ENCODE results near the gene MLLT10. TPM values are rescaled to one million over a fixed set of nuclear protein-coding genes. Genes with fewer than 3 reads are reported as not detected.

Gene MLLT10
- total RNA-seq, 1 donor: 50.5 TPM

GRCh38 chr10:21637795-21638194 is 103.8 kb downstream of the MLLT10 start:
- no peak overlapping the region for H3K4me3 ChIP-seq (ENCODE audit: low read depth, low read length)
- DNase-seq (ENCODE audit: low read depth): no peak
- TF ChIP-seq, protein P1, sequence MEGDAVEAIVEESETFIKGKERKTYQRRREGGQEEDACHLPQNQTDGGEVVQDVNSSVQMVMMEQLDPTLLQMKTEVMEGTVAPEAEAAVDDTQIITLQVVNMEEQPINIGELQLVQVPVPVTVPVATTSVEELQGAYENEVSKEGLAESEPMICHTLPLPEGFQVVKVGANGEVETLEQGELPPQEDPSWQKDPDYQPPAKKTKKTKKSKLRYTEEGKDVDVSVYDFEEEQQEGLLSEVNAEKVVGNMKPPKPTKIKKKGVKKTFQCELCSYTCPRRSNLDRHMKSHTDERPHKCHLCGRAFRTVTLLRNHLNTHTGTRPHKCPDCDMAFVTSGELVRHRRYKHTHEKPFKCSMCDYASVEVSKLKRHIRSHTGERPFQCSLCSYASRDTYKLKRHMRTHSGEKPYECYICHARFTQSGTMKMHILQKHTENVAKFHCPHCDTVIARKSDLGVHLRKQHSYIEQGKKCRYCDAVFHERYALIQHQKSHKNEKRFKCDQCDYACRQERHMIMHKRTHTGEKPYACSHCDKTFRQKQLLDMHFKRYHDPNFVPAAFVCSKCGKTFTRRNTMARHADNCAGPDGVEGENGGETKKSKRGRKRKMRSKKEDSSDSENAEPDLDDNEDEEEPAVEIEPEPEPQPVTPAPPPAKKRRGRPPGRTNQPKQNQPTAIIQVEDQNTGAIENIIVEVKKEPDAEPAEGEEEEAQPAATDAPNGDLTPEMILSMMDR (IDR thresholded peaks at IDR 0.05; ENCODE audit: insufficient read depth, low read depth, low read length): no peak

DNA sequence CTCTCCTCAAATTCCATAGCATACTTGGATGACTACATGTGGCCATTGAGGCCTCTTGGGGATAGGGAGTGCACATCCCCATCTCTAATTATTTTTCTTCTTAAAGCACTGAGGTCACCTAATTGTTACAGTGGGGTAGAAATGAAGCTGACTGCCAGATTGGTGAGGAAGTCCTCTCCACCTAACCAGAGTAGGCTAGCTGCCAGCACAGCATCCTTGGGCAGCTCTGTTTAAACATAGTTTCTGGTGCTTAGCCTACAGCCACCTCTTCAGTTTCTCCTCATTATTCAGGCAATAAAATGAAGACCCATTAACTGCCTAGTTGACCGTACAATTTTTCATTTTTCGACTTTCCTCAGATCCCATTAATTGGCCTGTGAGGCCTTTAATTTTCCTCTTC is 104.6 kb downstream of the MLLT10 start:
- DNase-seq (ENCODE audit: low read depth): no peak
- TF ChIP-seq, protein P1 (IDR thresholded peaks at IDR 0.05; ENCODE audit: insufficient read depth, low read depth, low read length): no peak
- H3K4me3 ChIP-seq (ENCODE audit: low read depth, low read length): no peak overlapping the region

- no peak for DNase-seq (ENCODE audit: low read depth)
- TF ChIP-seq, protein P1 (IDR thresholded peaks at IDR 0.05; ENCODE audit: insufficient read depth, low read depth, low read length): no peak
- H3K4me3 ChIP-seq (ENCODE audit: low read depth, low read length): no peak overlapping the region
Observed at GRCh38 chr10:21648040-21648439, 114.0 kb downstream of the MLLT10 start.

- TF ChIP-seq, protein P1 (IDR thresholded peaks at IDR 0.05; ENCODE audit: insufficient read depth, low read depth, low read length): no peak
- DNase-seq (ENCODE audit: low read depth): peak; percentile 22
- no peak overlapping the region for H3K4me3 ChIP-seq (ENCODE audit: low read depth, low read length)
Observed at GRCh38 chr10:21649454-21649872, 115.4 kb downstream of the MLLT10 start.

DNA sequence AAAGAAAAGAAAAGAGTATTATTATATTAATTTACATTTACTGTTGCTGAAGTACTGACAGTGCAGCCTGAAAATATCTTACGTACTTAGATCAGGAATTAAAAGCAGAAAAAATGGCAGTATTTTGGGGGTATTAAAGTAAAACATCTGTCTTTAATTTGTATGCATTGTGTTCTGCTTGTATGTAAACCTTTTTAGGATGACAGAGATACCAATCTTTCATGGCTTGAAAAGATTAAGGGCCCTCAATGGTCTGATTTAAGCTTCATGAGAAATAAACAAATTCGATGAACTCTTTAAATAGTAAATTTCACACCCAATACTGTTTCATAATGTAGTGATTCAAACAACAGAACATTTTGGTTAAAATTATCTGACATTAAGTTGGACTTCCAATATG is 116.3 kb downstream of the MLLT10 start:
- no peak overlapping the region for H3K4me3 ChIP-seq (ENCODE audit: low read depth, low read length)
- DNase-seq (ENCODE audit: low read depth): no peak
- TF ChIP-seq, protein P1 (IDR thresholded peaks at IDR 0.05; ENCODE audit: insufficient read depth, low read depth, low read length): no peak

DNA sequence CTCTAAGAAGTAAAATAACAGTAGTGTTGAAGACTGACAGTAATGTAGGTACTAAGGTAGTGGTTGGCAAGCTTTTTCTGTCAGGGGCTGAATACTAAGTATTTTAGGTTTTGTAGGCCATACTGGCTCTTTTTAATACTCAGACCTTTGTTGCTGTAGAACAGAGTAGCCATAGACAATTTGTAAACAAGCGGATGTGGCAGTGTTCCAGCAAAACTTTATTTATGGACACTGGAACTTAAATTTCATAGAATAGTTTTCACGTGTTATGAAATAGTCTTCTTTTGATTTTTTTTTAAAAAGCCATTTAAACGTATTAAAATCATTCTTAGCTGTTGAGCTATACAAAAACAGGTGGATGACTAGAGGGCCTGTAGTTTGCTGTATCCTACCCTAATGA is 121.2 kb downstream of the MLLT10 start:
- H3K4me3 ChIP-seq (ENCODE audit: low read depth, low read length): no peak overlapping the region
- TF ChIP-seq, protein P1 (IDR thresholded peaks at IDR 0.05; ENCODE audit: insufficient read depth, low read depth, low read length): no peak
- DNase-seq (ENCODE audit: low read depth): no peak

- H3K4me3 ChIP-seq (ENCODE audit: low read depth, low read length): no peak overlapping the region
- TF ChIP-seq, protein P1 (IDR thresholded peaks at IDR 0.05; ENCODE audit: insufficient read depth, low read depth, low read length): no peak
- no peak for DNase-seq (ENCODE audit: low read depth)
Observed at GRCh38 chr10:21655687-21656086, 121.7 kb downstream of the MLLT10 start.
